HuH-7 (cell line): ENCODE data around the gene SHROOM3.

Experiments
- DNase-seq: peaks from one replicate; pipeline ENCODE4 v3.0.0; 2011; ENCODE audit warnings: low spot score

SHROOM3 gene

DNA sequence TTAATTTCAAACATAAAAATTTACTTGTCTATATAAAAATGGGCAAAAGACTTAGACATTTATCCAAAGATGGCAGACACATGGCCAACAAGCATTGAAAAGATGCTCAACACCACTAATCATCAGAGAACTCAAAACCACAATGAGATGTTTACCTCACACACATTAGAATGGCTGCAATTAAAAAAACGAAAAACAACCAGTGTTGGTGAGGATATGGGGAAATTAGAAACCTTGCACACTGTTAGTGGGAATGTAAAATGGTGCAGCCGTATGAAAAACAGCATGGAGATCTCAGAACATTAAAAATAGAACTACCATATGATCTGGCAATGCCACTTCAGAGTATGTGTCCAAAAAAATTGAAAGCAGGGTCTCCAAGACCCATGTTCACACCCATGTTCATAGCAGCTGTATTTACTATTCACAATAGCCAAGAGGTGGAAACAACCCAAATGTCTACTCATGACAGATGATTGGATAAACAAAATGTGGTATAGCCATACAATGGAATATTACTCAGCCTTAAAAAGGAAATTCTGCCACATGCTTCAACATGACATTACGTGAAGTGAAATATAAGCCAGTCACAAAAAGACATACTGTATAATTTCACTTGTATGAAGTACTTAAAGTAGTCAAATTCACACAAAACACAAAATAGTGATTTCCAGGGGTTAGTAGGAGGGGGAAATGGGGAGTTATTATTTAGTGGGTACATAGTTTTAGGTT, 316.7 kb downstream of the SHROOM3 start:
- no peak for DNase-seq

GRCh38 chr4:76752861-76753501, 318.0 kb downstream of the SHROOM3 start:
- DNase-seq = no peak

- no peak for DNase-seq
Measured at GRCh38 chr4:76753814-76754213, 318.8 kb downstream of the SHROOM3 start.

GRCh38 chr4:76754439-76754838, 319.4 kb downstream of the SHROOM3 start:
- no peak for DNase-seq

GRCh38 chr4:76755756-76756155, 320.7 kb downstream of the SHROOM3 start:
- DNase-seq = no peak

- no peak for DNase-seq
Measured at GRCh38 chr4:76756416-76756815, 321.4 kb downstream of the SHROOM3 start.

GRCh38 chr4:76757418-76757939, 322.4 kb downstream of the SHROOM3 start:
- DNase-seq = no peak

- peak; percentile 56 for DNase-seq
Measured at GRCh38 chr4:76758290-76758882, 323.4 kb downstream of the SHROOM3 start.

DNA sequence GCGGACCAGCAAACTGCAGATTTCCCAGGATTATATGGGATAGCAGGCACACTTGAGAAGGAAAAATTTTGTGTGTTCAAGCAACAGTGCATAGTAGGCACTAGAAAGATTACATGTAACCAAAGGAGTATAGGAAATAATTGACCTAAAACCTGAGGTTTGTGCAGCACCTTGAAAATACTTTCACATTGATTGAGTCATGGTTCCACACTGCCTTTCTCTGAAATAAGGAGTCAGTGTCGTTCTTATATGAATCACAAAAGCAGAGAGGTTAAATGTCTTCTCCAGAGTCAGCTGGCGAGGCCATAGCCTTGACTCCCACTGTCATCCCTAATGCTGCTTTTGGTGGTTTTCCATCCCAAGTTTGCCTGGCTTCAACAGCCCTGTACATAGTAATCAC, 324.0 kb downstream of the SHROOM3 start:
- DNase-seq = no peak

DNA sequence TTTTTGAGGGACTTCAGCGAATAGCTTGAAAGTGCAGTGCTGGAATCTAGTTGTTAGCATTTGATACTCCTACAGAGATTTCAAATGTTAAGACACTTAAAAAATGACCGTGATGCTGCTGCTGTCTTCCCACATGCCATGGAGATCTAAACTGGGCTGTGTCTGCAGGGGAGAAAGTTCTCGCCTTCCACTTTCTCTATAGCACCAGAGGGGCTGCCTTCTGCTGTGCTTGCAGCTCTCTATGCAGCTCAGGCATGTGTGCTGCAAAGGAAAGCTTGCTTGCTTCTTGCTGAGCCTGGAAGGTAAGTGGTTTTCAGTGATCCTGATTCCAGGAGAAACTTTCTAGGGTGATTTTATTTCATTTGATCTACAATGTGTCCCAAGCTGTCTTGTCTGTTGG, 325.2 kb downstream of the SHROOM3 start:
- no peak for DNase-seq

DNA sequence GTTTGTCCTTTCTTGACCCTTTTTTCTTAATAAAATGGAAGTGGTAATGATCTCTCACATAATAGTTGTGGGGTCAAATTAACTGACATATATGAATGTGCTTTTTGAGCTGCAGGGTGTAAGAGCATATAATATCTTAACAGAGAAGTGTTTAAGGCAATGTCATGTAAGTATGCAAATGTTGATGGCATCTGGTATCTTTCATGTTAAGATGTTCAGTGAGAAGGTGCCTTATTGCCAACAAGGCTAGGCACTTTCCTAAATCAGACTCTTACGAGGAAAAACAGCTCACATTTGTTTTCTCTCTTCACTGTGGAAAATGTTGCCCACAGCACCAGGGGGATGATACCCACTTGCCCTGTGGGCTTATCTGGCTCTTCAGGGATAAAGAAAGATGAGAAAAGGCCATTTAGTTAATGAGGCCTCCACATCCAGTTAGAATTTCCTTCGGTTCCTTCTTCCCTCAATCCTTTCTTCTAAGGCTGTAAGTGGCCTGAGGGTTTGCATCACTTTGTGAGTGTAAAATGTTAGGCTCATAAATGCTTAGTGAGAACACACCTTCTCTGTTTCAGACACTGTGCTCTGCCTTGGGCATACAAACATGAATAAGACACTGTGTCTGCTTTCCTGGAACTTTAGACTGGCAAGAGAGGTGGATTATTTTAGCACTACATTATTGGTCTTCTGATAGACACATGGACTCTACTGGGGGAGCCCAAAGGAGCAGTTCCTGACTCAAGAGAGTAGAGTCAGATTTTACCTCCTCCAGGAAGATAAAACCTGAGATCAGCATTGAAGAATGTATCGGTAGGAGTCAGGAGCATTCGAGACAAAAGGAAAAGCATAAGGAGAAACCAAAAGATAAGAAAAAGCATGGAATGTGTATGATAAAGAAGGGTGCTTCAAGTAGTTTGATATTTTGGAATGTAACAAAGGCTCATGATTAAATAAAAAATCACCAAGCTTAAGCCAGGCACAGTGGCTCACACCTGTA, 327.4 kb downstream of the SHROOM3 start:
- no peak for DNase-seq

DNA sequence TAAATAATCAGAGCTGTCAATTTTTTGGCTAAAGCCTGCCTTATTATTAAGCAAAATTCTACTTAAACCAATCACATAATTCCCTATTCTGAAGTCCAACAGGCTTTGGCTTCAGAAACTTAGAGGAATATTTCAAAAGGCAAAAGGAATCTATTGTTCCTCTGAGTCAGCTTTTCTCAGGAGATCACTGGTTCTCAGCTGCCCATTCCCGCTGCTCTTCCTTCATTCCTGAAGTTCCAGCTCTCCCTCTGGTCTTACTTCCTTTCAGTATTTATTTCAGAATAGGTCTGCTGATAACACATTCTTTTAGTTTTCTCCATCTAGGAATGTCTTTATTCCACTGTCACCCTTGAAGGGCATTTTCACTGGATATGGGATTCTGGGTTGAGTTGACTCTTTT, 329.2 kb downstream of the SHROOM3 start:
- DNase-seq = no peak

GRCh38 chr4:76765473-76766183, 330.6 kb downstream of the SHROOM3 start:
- no peak for DNase-seq

GRCh38 chr4:76767983-76768382, 333.0 kb downstream of the SHROOM3 start:
- DNase-seq = no peak

DNA sequence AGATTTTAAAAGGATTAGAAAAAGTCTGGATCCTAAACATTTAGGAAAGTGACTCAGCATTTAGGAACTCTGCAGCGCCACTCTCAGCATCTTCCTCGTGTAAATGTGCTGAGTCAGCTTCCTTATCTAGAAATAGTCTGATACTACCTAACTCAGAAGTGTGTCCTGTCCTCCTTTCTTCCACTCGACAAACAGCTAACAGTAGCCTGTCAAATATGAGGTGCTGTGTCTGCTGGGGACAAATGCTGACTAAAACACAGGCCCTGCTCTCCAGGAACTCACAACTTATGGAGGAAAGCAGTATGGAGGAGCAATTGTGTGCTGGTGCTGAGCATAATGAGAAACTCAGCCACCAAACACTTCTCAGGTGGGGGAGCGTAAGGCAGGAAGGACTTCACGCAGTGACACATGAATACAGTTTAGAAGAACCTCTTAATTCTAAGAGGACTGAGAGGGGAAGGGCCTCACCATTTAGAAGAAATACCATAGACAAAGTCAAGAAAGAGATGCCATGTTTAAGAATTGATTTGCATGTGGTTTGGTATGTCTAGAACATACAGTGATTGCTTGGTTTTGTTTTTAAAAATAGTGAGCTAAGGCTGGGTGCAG, 337.6 kb downstream of the SHROOM3 start:
- DNase-seq = no peak

GRCh38 chr4:76773766-76774165, 338.7 kb downstream of the SHROOM3 start:
- DNase-seq = no peak

- no peak for DNase-seq
Measured at GRCh38 chr4:76779740-76780459, 344.9 kb downstream of the SHROOM3 start.

DNA sequence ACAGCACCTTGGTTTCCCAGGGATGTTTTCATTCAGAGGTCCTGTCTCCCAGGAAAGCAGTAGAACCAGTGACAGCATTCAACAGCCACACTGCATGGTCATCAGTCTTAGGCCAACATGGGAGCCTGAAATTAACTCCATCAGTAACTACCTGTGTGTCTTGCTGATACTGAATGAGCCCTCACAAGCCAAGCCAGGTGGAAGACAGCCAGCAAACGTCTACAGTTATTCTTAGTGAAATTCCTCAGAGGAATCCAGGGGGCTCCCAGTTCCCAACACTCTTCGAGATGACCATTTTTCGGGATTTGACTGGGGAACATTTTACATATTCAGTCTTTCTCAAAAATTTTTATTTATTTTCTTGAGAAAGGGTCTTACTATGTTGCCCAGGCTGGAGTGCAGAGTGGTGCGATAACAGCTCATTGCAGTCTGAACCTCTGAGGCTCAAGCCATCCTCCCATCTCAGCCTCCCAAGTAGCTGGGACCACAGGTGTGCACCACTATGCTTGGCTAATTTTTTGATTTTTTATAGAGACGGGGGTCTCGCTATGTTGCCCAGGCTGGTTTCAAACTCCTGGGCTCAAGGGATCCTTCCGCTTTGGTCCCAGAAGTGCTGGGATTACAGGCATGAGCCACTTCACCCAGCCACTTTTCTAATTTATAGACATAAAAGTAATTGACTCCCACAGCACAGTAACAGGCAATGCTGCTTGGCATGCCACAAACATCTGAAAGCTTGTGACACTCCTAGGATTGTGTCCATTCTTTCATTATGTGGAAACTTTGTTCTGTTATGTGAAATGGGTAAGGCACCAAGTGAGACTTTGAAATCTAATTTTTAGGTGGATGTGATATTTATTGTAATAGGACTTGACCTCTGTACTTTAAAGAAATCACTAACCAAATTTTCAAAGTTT, 346.0 kb downstream of the SHROOM3 start:
- DNase-seq = no peak
